ENCODE results near the gene SLC25A20. TPM values are rescaled to one million over a fixed set of nuclear protein-coding genes. Genes with fewer than 3 reads are reported as not detected.
A peak's percentile ranks its signal among the peaks of the same experiment; 100 is the strongest.
"Not testable (repeated sequence)": the region's sequence is repeated elsewhere in the genome, so short reads cannot be mapped to it uniquely, and the experiment has no call there.

The SLC25A20 gene
- total RNA-seq, 1 experiment from 2014 or later = 20.5 TPM

DNA sequence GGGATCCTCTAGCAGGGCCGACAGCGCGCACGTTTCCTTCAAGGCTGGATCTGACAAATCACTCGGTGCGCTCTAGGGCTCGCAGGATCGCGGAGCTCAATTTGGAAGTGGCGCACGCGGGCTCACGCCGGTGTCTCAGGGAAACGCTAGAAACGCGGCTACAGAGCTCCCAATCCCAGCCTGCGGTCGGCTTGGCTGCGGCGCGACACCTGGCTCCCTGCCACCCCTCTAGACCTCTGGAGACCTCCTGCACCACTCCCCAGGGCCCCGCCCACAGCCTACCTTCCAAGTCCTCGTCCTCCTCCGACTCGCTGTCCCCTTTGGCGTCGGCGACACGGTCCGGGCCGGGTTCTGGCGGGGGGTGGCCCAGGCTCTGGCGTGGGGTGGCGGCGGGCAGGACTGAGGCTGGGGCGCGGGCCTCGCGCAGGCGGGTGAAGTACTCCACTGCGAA, 51.6 kb downstream of the SLC25A20 start:
- DNase-seq (ENCODE audit: low read depth) = peak; percentile 77

DNA sequence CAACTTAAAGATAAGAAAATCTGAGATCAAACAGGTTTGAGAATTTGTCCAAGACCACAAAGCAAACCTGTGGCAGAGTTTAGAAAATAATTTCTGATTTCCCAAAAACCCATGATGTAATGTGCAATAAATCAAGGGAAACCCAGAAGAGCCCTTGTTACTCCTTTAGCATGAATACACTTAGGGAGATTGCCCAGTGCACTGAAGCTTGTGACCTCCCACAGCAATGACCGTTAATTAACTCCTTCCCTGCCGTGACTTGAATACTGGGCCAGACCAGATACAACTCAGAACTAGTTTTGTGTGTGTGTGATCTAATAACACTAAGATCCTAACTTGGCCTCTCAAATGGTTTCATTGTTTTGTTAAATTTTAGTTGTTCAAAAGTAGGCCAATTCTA, 53.5 kb downstream of the SLC25A20 start:
- no peak for DNase-seq (ENCODE audit: low read depth)

DNA sequence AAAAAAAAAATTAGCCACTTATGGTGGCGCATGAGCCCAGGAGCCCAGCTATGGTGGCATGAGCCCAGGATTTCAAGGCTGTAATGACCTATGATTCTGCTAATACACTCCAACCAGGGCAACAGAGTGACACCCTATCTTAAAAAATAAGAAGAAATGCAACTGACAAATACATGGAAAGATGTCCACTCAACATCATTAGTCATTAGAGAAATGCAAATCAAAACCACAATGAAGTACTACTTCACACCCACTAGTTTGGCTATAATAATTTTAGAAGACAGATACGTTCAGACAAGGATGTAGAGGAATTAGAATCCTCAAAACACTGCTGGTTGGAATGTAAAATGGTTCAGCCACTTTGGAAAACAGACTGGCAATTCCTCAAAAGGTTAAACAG, 61.5 kb downstream of the SLC25A20 start:
- no peak for DNase-seq (ENCODE audit: low read depth)

DNA sequence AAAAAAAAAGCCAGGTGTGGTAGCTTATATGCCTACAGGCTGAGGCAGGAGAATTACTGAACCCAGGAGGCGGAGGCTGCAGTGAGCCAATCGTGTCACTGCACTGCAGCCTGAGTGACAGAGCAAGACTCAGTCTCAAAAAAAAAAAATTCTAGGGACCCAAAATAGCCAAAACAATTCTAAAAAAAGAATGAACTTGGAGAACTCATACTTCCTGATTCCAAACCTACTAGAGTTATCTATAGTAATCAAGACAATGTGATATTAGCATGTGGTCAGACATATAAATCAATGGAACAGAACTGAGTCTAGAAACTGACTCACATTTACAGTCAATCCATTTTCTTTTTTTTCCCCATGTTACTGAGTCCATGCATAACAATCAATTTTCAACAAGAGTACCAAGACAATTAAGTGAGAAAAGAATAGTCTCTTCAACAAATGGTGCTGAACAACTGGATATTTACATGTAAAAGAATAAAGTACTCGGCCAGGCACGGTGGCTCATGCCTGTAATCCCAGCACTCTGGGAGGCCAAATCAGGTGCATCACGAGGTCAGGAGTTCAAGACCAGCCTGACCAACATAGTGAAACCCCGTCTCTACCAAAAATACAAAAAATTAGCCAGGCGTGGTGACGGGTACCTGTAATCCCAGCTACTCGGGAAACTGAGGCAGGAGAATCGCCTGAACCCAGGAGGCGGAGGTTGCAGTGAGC, 62.9 kb downstream of the SLC25A20 start:
- no peak for DNase-seq (ENCODE audit: low read depth)

DNA sequence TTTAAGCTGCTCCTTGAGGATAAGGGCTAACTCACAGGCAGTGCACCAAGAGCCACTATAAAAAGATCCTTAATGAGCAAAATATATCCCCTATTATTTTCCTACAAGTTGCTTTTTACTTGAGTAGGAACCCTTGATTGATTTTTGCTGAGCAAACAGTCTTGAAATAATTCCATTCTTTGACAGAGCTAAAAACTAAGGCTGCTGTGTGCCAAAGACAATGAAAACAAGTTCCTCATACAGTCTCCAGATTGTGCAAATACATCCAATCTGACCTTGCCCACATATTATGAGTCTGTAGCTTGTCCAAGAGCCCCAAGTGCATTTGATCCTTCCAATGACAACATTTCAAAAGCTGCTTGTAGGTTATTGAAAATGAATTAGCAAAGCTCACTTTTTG, 66.0 kb downstream of the SLC25A20 start:
- no peak for DNase-seq (ENCODE audit: low read depth)

DNA sequence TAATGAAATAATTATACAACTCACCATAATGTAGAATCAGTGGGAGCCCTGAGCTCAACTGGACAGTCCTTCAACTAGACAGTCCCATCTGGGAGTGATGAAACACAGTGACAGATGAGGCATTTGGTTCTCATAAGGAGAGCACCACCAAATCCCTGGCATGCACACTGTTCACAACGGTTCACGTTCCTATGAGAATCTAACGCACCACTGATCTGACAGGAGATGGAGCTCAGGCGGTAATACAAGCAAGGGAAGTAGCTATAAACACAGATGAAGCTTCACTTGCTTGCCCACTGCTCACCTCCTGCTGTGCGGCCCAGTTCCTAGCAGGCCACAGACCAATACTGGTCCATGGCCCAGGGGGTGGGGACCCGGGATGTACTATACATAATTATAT, 68.0 kb downstream of the SLC25A20 start:
- DNase-seq (ENCODE audit: low read depth) = no peak

DNA sequence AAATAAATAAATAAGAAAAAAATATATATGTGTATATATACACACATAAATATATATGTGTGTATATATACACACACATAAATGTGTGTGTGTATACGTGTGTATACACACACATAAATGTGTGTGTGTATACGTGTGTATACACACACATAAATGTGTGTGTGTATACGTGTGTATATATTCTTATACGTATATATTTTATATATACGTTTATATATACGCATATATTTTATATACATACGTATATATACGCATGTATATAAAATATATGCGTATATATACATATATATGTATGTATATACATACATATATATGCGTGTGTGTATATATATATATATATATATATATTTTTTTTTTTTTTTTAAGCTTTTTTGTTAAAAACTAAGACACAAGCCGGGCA, 69.2 kb downstream of the SLC25A20 start:
- not testable (repeated sequence) for DNase-seq (ENCODE audit: low read depth)

DNA sequence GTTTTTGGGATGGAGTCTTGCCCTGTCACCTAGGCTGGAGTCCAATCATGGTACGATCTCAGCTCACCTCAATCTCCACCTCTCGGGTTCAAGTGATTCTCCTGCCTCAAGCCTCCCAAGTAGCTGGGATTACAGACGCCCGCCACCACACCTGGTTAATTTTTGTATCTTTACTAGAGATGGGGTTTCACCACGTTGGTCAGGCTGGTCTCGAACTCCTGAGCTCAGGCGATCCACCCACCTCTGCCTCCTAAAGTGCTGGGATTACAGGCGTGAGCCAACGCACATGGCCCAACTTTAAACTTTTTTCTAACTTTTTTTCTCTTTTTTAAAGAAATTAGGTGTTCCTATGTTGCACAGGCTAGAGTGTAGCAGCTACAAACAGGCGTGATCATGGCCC, 70.8 kb downstream of the SLC25A20 start:
- not testable (repeated sequence) for DNase-seq (ENCODE audit: low read depth)

DNA sequence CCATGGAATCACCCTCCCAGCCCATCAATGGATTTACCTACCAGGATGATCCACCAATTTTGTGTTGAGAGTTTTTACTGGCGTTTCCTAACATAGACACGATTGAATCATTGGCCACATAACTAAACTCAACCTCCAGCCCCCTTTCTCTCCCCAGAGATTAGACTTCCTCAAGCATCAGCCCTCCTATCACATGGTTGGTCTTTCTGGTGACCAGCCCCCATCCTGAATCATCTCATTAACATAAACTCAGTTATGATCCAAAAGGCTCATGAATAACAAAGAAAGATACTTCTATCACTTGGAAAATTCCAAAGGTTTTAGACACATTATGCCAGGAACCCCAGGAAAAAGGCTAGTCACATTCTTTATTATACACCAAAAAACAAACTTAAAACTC, 72.2 kb downstream of the SLC25A20 start:
- DNase-seq (ENCODE audit: low read depth) = peak; percentile 61

DNA sequence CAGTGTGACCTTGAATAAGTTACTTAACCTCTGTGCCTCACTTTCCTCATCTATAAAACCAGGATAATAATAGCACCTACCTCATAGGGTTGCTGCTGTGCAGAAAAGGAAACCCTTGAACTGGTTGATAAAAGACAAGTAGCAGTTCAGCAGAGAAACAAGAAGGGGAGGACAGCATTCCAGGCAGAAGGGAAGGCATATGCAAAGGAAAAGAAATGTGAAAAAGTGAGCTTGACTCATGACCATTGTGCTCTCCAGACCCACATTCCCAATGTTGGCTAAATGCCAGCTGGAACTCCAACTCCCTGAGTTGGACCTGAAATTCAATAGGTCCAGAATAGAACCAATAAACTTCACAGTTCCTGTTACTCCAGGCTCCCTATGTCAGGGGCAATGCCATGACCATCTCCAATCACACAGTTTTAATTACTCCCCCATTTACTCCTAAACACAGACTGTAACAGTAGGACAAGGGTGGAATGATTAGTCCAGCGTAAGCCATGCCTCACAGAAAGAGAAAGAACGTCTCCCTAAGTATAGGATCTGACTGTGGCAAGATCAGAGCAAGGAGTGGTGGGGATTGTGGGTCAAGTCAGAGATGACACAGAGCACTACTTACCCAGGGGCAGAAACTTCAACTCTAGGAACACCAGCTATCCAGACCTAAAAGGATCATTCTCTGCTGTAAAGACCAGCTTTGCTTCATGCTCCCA, 77.9 kb downstream of the SLC25A20 start:
- DNase-seq (ENCODE audit: low read depth) = peak; percentile 53

DNA sequence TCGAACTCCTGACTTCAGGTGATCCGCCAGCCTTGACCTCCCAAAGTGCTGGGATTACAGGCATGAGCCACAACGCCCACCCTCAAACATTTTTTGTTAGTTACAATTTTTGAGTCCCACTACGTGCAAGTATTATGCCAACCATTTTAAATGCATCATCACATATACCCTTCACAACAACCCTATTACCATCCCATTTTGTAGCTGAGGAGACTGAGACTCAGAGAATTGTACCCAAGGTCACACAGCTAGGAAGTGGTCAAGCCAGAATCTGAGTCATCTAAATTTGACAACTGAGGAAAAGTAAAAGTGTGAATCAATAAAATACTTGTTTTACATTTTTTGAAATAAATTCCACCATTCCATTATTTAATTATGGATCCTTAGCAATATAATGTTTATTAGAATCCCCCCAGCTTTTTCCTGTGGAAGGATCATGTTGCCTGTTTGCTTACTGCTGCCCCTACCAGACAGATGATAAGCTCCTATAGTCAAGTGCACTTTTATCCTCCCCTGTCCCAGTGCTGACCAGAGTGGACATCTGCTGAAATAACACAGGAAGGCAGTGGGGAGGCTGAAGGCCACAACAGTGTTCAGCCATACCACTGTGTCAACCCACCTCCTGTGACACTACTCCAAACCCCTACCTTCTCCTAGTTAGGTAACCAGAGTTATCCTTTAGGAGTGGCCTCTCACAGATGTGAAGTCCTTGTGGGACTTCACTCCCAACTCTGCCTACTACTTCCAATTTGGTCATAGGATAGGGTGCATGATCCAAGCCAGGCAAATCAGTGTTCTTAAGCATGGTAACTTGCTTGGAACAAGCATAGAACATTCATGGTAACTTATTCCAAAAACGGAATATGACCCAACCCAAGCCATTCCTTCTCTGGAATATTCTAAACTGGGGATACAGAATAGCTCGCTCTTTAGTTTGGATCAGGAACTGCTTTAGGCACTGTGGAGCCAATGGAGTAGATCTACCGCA, 79.2 kb downstream of the SLC25A20 start:
- DNase-seq (ENCODE audit: low read depth) = no peak

DNA sequence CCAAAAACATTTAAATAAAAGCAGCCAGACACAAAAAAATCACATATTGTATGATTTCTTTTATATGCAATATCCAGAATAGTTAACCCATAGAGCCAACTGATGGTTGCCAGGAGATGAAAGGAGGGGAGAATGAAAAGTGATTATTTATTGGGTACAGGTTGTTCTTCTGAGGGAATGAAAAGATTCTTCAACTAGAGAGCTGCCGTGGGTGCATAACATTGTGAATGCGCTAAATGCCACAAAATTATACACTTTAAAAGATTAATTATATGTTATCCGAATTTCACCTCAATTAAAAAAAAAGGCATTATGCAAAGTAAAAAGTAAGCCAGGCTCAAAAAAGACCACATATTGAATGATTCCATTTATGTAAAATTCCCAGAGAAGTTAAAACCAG, 87.2 kb downstream of the SLC25A20 start:
- DNase-seq (ENCODE audit: low read depth) = no peak

Other genes with a start within 250 kb of the SLC25A20 start
- gene CELSR3, start 236.0 kb downstream of the SLC25A20 start, total RNA-seq (2014; rRNA removed; shearing (Covaris generic)) = 1.9 and 2.4 TPM in 2 replicates
- 9.5 and 11.2 TPM in 2 replicates for gene NCKIPSD, start 213.0 kb downstream of the SLC25A20 start, total RNA-seq (2014; rRNA removed; shearing (Covaris generic))
- 38.5 and 41.6 TPM in 2 replicates for gene IP6K2, start 181.7 kb downstream of the SLC25A20 start, total RNA-seq (2014; rRNA removed; shearing (Covaris generic))
- gene PRKAR2A, start 51.0 kb downstream of the SLC25A20 start, total RNA-seq (2014; rRNA removed; shearing (Covaris generic)) = 24.1 and 25.7 TPM in 2 replicates
- gene ARIH2, start 20.0 kb upstream of the SLC25A20 start, total RNA-seq (2014; rRNA removed; shearing (Covaris generic)) = 84.5 and 112 TPM in 2 replicates
- 11.1 and 23.2 TPM in 2 replicates for gene P4HTM, start 91.4 kb upstream of the SLC25A20 start, total RNA-seq (2014; rRNA removed; shearing (Covaris generic))
- 32.6 and 33.3 TPM in 2 replicates for gene WDR6, start 108.5 kb upstream of the SLC25A20 start, total RNA-seq (2014; rRNA removed; shearing (Covaris generic))
- gene DALRD3, start 119.7 kb upstream of the SLC25A20 start, total RNA-seq (2014; rRNA removed; shearing (Covaris generic)) = 36.2 and 47.6 TPM in 2 replicates
- gene NDUFAF3, start 123.2 kb upstream of the SLC25A20 start, total RNA-seq (2014; rRNA removed; shearing (Covaris generic)) = 60.1 and 65.4 TPM in 2 replicates
- 180 and 202 TPM in 2 replicates for gene IMPDH2, start 130.5 kb upstream of the SLC25A20 start, total RNA-seq (2014; rRNA removed; shearing (Covaris generic))
- 42.9 and 51.8 TPM in 2 replicates for gene QRICH1, start 195.2 kb upstream of the SLC25A20 start, total RNA-seq (2014; rRNA removed; shearing (Covaris generic))
- 129 and 160 TPM in 2 replicates for gene QARS1, start 205.9 kb upstream of the SLC25A20 start, total RNA-seq (2014; rRNA removed; shearing (Covaris generic))
- gene USP19, start 221.9 kb upstream of the SLC25A20 start, total RNA-seq (2014; rRNA removed; shearing (Covaris generic)) = 46.5 and 82.0 TPM in 2 replicates
- gene LAMB2, start 234.2 kb upstream of the SLC25A20 start, total RNA-seq (2014; rRNA removed; shearing (Covaris generic)) = 30.2 and 40.1 TPM in 2 replicates